Kidney (tissue), 14 donors: ENCODE results near the gene KRTAP5-4. TPM values are rescaled to one million over a fixed set of nuclear protein-coding genes. Genes with fewer than 3 reads are reported as not detected.

Source experiments
- DNase-seq, 5 donors: peaks; one replicate each; pipeline ENCODE4 v3.0.0-alpha.2; 2013 to 2020
- FAIRE-seq: peaks from 2 replicates; lab custom pipeline; 2012; peaks lifted over from hg19 to GRCh38; lab: Jason Lieb, UNC
- H3K27ac ChIP-seq, 2 donors: one replicate each; pipeline ENCODE4 v1.7.0; 2013; ENCODE audit warnings: low read depth in 2 of 2, low read length in 2 of 2, inconsistent platforms in 1 of 2
- H3K27me3 ChIP-seq: one replicate; pipeline ENCODE4 v1.7.1; 2013; ENCODE audit warnings: low read length, inconsistent platforms; ENCODE audit not compliant: control insufficient read depth, insufficient read depth
- H3K36me3 ChIP-seq, 3 donors: one replicate each; pipeline versions ENCODE4 v1.7.0 to v1.7.1; 2013; ENCODE audit warnings: low read length in 3 of 3, control low read depth in 1 of 3, inconsistent platforms in 1 of 3; ENCODE audit not compliant: insufficient read depth in 3 of 3, control insufficient read depth in 2 of 3
- H3K4me1 ChIP-seq, 3 donors: one replicate each; pipeline versions ENCODE4 v1.7.0 to v1.7.1; 2013; ENCODE audit warnings: low read length in 3 of 3, inconsistent platforms in 1 of 3, low read depth in 1 of 3; ENCODE audit not compliant: control insufficient read depth in 2 of 3, insufficient read depth in 2 of 3
- H3K4me3 ChIP-seq, 3 donors: one replicate each; pipeline versions ENCODE4 v1.7.0 to v1.8.1; 2013; ENCODE audit warnings: low read length in 3 of 3, control low read depth in 1 of 3, inconsistent platforms in 1 of 3
- H3K9ac ChIP-seq, 3 donors: one replicate each; pipeline versions ENCODE4 v1.7.0 to v1.7.1; 2013; ENCODE audit warnings: low read length in 3 of 3, control low read depth in 1 of 3, inconsistent platforms in 1 of 3
- H3K9me3 ChIP-seq, 3 donors: one replicate each; pipeline versions ENCODE4 v1.7.0 to v1.7.1; 2013; ENCODE audit warnings: low read length in 3 of 3, control low read depth in 1 of 3, inconsistent platforms in 1 of 3; ENCODE audit not compliant: control insufficient read depth in 2 of 3, insufficient read depth in 1 of 3
- intact Hi-C: fragments of 100-400 bp; cut with DNase I; formaldehyde crosslinking; loops from one replicate; pipeline ENCODE4 v1.11.1; 2022
- polyA plus RNA-seq: library from polyadenylated mRNA; stranded (reverse); fragments of 350-450 nt; fragmentation: Illumina TruSeq; extraction: RNeasy Lipid Tissue Mini Kit (QIAGEN cat#74804); gene quantifications from one replicate; pipeline ENCODE4 v1.2.3, GENCODE V29; 2014; ENCODE audit warnings: low read depth, low replicate concordance; ENCODE audit not compliant: insufficient read depth
- total RNA-seq: library from RNA; stranded (reverse); fragmentation: NEBNext Ultra II Directional; extraction: Animal tissue kit (Norgen Biotek cat#: 25700); gene quantifications from one replicate; pipeline ENCODE4 v1.2.1, GENCODE V29; 2021
- TF ChIP-seq, protein P1 (sequence below): IDR thresholded peaks from 3 replicates; pipeline ENCODE4 v1.5.1; 2012; ENCODE audit warnings: mild to moderate bottlenecking, moderate library complexity, borderline replicate concordance; ENCODE audit not compliant: insufficient read depth; ENCODE audit errors: extremely low read depth
- donor health status: control.
- donor health status: control.
- donor health status: control.
- donor health status: control.
- donor health status: control.
- donor health status: DM: yes; HTN: yes; CAD: no.
- donor health status: Normal renal cell carcinoma (clear cell type).

Gene KRTAP5-4
- total and polyA plus RNA-seq, 2 donors from 2014 or later: not detected

DNA sequence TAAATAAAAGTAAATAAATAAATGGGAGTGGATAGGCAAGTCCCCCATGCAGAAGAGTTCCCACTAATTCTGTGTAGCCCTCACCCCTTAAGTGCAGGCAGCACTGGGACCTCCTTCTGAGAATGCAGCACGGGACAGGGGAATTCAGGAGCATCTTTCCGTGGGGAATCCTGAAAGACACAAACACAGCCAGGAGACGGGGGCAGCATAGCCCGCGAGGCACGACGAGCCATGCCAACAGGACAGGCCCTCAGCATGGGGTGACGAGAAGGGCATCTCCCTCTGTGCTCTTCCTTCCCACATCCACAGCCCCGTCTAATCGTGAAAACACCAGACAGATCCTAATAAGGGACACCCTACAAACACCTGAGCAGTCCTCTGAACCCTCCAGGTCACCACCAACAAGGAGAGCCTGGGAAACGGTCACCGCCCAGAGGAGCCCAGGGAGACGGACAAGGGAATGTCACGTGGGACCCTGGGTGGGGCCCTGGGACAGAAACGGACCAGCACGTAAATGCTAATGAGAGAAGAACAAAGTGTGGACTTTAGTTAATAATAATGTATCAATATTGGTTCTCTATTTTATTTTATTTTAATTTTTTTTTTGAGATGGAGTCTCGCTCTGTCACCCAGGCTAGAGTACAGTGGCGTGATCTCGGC lies 14.5 kb upstream of the KRTAP5-4 start:
- intact Hi-C loops: no loop called here

DNA sequence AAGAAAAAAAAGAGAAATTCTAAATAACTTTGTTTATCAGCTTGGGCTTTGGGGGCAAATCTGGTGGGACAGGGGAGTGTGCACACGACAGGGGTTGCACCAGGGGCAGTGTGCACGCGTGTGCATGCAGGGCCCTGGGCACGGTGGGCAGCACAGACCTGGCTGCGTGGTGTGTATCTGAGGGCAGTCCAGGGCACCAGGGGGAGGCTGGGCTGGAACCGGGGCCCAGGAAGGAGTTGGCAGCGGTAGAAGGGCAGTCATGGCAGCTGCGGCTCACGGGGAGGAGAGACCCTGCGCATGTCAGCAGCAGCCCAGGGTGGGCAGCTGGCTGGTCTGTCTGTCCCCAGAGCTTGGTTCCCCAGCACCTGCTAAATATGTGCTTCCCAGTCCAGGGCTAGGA lies 11.9 kb upstream of the KRTAP5-4 start:
- no peaks in the 10 kb centered on the region for H3K9me3 ChIP-seq
- no peaks in the 10 kb centered on the region for H3K4me1 ChIP-seq
- H3K4me3 ChIP-seq: no peak overlapping the region
- H3K9ac ChIP-seq: no peak overlapping the region
- intact Hi-C loops: no loop called here
- no peak for FAIRE-seq
- no peaks in the 10 kb centered on the region for H3K27me3 ChIP-seq
- TF ChIP-seq, protein P1, sequence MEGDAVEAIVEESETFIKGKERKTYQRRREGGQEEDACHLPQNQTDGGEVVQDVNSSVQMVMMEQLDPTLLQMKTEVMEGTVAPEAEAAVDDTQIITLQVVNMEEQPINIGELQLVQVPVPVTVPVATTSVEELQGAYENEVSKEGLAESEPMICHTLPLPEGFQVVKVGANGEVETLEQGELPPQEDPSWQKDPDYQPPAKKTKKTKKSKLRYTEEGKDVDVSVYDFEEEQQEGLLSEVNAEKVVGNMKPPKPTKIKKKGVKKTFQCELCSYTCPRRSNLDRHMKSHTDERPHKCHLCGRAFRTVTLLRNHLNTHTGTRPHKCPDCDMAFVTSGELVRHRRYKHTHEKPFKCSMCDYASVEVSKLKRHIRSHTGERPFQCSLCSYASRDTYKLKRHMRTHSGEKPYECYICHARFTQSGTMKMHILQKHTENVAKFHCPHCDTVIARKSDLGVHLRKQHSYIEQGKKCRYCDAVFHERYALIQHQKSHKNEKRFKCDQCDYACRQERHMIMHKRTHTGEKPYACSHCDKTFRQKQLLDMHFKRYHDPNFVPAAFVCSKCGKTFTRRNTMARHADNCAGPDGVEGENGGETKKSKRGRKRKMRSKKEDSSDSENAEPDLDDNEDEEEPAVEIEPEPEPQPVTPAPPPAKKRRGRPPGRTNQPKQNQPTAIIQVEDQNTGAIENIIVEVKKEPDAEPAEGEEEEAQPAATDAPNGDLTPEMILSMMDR: no peak
- no peaks in the 10 kb centered on the region for H3K36me3 ChIP-seq
- H3K27ac ChIP-seq: no peak overlapping the region
- DNase-seq: peak in 1 of 5 donors; percentile 27

More for the DNA sequence above, 14.5 kb upstream of the KRTAP5-4 start:
- H3K4me3 ChIP-seq: no peak overlapping the region
- no peaks in the 10 kb centered on the region for H3K27me3 ChIP-seq
- H3K9ac ChIP-seq: no peak overlapping the region
- no peak overlapping the region for H3K27ac ChIP-seq
- DNase-seq (peak in 1 of 5 donors; percentile 43), FAIRE-seq (no peak)
- H3K36me3 ChIP-seq: no peaks in the 10 kb centered on the region
- TF ChIP-seq, protein P1: no peak
- H3K4me1 ChIP-seq: no peaks in the 10 kb centered on the region
- H3K9me3 ChIP-seq: no peaks in the 10 kb centered on the region

DNA sequence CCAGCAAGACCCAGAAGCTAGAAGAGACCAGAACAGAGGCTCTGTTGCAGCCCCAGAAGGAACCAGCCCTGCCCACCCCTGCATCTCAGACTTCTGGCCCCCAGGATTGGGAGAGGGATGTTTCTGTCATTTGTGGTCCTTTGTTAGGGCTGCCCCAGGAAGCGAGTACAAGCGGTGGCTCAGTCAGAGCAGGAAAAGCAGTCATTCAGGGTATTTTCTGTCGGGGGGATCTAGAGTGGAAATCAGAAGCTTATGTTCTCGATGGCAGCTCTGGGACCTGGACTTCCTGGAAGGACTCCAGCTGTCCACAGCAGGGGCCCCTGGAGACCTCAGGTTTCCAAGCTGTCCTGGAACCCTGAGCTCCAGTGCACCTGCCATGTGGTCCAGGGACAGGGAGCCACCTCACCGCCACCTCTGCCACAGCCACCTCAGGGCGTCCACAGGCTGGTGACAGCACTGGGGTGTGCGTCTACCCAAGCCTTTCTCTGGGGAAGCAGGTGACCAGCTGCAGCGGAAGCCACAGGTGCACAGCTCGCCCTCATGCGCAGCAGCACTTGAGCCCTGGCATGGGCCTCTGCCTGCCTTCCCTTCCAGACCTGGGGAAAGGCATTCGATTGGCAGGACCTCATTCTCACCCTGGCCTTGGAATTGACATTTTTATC lies 10.2 kb upstream of the KRTAP5-4 start:
- intact Hi-C loops: no loop called here
- FAIRE-seq (no peak), DNase-seq (peak in 1 of 5 donors; percentile 45)
- Histone ChIP-seq H3K36me3 (no peaks in the 10 kb centered on the region), H3K27me3 (no peaks in the 10 kb centered on the region), H3K9ac (no peak overlapping the region), H3K4me1 (no peaks in the 10 kb centered on the region), H3K9me3 (no peaks in the 10 kb centered on the region), H3K27ac (no peak overlapping the region), H3K4me3 (no peak overlapping the region)
- TF ChIP-seq, protein P1: no peak
